ENCODE measurements around the gene DENND6B. TPM values are rescaled to one million over a fixed set of nuclear protein-coding genes. Genes with fewer than 3 reads are reported as not detected.
A peak's percentile ranks its signal among the peaks of the same experiment; 100 is the strongest.

DENND6B gene
- total RNA-seq (2021) = 12.1 and 14.3 TPM in 2 replicates
- percentile 37 among the genes with signal in this experiment for Bru-seq, nascent RNA
- BruChase-seq, experiment 1, labeled RNA remaining after a 2-hour chase = percentile 45 among the genes with signal in this experiment
- BruChase-seq, experiment 2, labeled RNA remaining after a 6-hour chase = percentile 54 among the genes with signal in this experiment
- long read RNA-seq, full-length matches to known transcripts = 2 of 18 reads
- long read RNA-seq, partial matches to known transcripts = 2 of 18 reads
- long read RNA-seq, other reads (novel, unspliced or antisense) = 14 of 18 reads

GRCh38 chr22:50326956-50327710 lies at the start of gene DENND6B:
Gene DENND6B (minus strand): TSS chr22:50327012. CDS start chr22:50326988, 24 bp downstream.
- peak; percentile 62 to 80 for DNase-seq
- Histone ChIP-seq H3K27ac (peak within 1 kb of the TSS; percentile 46), H4K20me1 (ENCODE audit: insufficient read depth) (0 out of 2 replicates have a peak, but pooled peaks cover 2% of the 10 kb centered on the region), H3K4me1 (replicated peaks; ENCODE audit: insufficient read depth) (peaks cover 33% of the 10 kb centered on the region), H3K27me3 (ENCODE audit: insufficient read depth, low read depth) (no peaks in the 10 kb centered on the region), H3K36me3 (ENCODE audit: low read depth) (no peaks in the 10 kb centered on the region), H3F3A (ENCODE audit: insufficient read depth, low read depth) (peaks cover 36% of the 10 kb centered on the region; the same call in 1 of the 2 replicates), H2AFZ (peak within 1 kb of the TSS; percentile 94), H3K9me3 (ENCODE audit: insufficient read depth, low read depth) (no peaks in the 10 kb centered on the region), H3K79me2 (ENCODE audit: low read depth) (peaks cover 11% of the 10 kb centered on the region), H3K4me3 (peak within 1 kb of the TSS; percentile 92), H3K4me2 (peak within 1 kb of the TSS; percentile 98), H3K9me2 (ENCODE audit: insufficient read depth) (no peaks in the 10 kb centered on the region)
- no peak for TF ChIP-seq EZH2 (IDR thresholded peaks at IDR 0.05; ENCODE audit: low read depth)
- peak; percentile 61 for TF ChIP-seq CTCF (conservative IDR thresholded peaks at IDR 0.05)
- intact Hi-C loops (cut with micrococcal nuclease; ENCODE audit: unreplicated experiment) = loop anchor here (1.0 to 2.0 kb wide), 3 partner anchors 34 to 82 kb away; partner anchors contain the start of gene TUBGCP6
- CTCF ChIA-PET = no interaction called here
- POLR2A ChIA-PET (ENCODE audit: unreplicated experiment) = no interaction called here
- no TSS peak for BruUV-seq (replicated peaks)

GRCh38 chr22:50376085-50376651 lies 49.4 kb upstream of the DENND6B start:
- POLR2A ChIA-PET (ENCODE audit: unreplicated experiment) = no interaction called here
- no peaks in the 10 kb centered on the region for H3K9me2 ChIP-seq (ENCODE audit: insufficient read depth)
- no peaks in the 10 kb centered on the region for H3K4me1 ChIP-seq (replicated peaks; ENCODE audit: insufficient read depth)
- peaks cover 52% of the 10 kb centered on the region for H3K36me3 ChIP-seq (ENCODE audit: low read depth)
- intact Hi-C loops (cut with micrococcal nuclease; ENCODE audit: unreplicated experiment) = no loop called here
- no peaks in the 10 kb centered on the region for H3K79me2 ChIP-seq (ENCODE audit: low read depth)
- no TSS peak for BruUV-seq (replicated peaks)
- H3K4me2 ChIP-seq = no peak overlapping the region
- H3K27me3 ChIP-seq (ENCODE audit: insufficient read depth, low read depth) = no peaks in the 10 kb centered on the region
- no peak overlapping the region for H2AFZ ChIP-seq
- H4K20me1 ChIP-seq (ENCODE audit: insufficient read depth) = peaks cover 25% of the 10 kb centered on the region
- no peak for DNase-seq
- H3F3A ChIP-seq (ENCODE audit: insufficient read depth, low read depth) = peaks cover 12% of the 10 kb centered on the region
- no peak overlapping the region for H3K27ac ChIP-seq
- CTCF ChIA-PET = no interaction called here
- H3K9me3 ChIP-seq (ENCODE audit: insufficient read depth, low read depth) = no peaks in the 10 kb centered on the region
- no peak overlapping the region for H3K4me3 ChIP-seq
- TF ChIP-seq EZH2 (IDR thresholded peaks at IDR 0.05; ENCODE audit: low read depth) (no peak), CTCF (conservative IDR thresholded peaks at IDR 0.05) (no peak)

- no TSS peak for BruUV-seq (replicated peaks)
- no peak for DNase-seq
- H3K4me3 ChIP-seq = no peak overlapping the region
- H2AFZ ChIP-seq = no peak overlapping the region
- H3K4me1 ChIP-seq (replicated peaks; ENCODE audit: insufficient read depth) = no peaks in the 10 kb centered on the region
- intact Hi-C loops (cut with micrococcal nuclease; ENCODE audit: unreplicated experiment) = no loop called here
- H3K36me3 ChIP-seq (ENCODE audit: low read depth) = peaks cover 43% of the 10 kb centered on the region
- CTCF ChIA-PET = no interaction called here
- no peaks in the 10 kb centered on the region for H3K27me3 ChIP-seq (ENCODE audit: insufficient read depth, low read depth)
- H3K9me3 ChIP-seq (ENCODE audit: insufficient read depth, low read depth) = no peaks in the 10 kb centered on the region
- no peaks in the 10 kb centered on the region for H3K9me2 ChIP-seq (ENCODE audit: insufficient read depth)
- POLR2A ChIA-PET (ENCODE audit: unreplicated experiment) = no interaction called here
- no peak overlapping the region for H3K27ac ChIP-seq
- H3K79me2 ChIP-seq (ENCODE audit: low read depth) = peaks cover 18% of the 10 kb centered on the region
- H4K20me1 ChIP-seq (ENCODE audit: insufficient read depth) = peaks cover 34% of the 10 kb centered on the region
- TF ChIP-seq CTCF (conservative IDR thresholded peaks at IDR 0.05) (no peak), EZH2 (IDR thresholded peaks at IDR 0.05; ENCODE audit: low read depth) (no peak)
- no peak overlapping the region for H3K4me2 ChIP-seq
- peaks cover 13% of the 10 kb centered on the region for H3F3A ChIP-seq (ENCODE audit: insufficient read depth, low read depth)
Measured at GRCh38 chr22:50371101-50371648, 44.4 kb upstream of the DENND6B start.
